VCaP (cell line): ENCODE results near the gene ITGA2.
"Not testable (repeated sequence)": the region's sequence is repeated elsewhere in the genome, so short reads cannot be mapped to it uniquely, and the experiment has no call there.

Experiments
- H3K27ac ChIP-seq: fragments of 450-650 bp; 2 replicates; pipeline ENCODE4 v1.5.1; 2017
- TF ChIP-seq, protein P1 (sequence below): fragments of 450-650 bp; conservative IDR thresholded peaks from 2 replicates; pipeline ENCODE4 v1.5.1; 2017; ENCODE audit warnings: mild to moderate bottlenecking, moderate library complexity

ITGA2 gene

GRCh38 chr5:52950686-52951085 lies 38.5 kb upstream of the ITGA2 start:
- TF ChIP-seq, protein P1, sequence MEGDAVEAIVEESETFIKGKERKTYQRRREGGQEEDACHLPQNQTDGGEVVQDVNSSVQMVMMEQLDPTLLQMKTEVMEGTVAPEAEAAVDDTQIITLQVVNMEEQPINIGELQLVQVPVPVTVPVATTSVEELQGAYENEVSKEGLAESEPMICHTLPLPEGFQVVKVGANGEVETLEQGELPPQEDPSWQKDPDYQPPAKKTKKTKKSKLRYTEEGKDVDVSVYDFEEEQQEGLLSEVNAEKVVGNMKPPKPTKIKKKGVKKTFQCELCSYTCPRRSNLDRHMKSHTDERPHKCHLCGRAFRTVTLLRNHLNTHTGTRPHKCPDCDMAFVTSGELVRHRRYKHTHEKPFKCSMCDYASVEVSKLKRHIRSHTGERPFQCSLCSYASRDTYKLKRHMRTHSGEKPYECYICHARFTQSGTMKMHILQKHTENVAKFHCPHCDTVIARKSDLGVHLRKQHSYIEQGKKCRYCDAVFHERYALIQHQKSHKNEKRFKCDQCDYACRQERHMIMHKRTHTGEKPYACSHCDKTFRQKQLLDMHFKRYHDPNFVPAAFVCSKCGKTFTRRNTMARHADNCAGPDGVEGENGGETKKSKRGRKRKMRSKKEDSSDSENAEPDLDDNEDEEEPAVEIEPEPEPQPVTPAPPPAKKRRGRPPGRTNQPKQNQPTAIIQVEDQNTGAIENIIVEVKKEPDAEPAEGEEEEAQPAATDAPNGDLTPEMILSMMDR, result no peak
- no peak overlapping the region for H3K27ac ChIP-seq

DNA sequence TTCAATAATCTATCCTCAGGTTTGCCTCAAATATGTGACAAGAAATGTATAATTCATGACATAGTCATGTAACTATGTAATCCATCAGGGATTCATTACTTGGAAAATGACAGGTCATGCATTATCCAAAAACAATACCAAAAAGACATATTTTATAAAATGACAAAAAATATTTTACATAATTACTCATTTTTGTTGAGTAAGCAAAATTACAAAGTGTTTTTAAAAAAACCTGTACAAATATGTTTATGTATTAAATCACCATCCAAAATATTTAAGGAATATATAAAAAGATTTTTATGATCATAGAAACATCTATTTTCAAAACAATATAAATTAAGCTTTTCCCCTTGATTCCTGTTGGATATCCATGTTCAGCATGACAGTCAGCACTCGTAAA lies 36.7 kb upstream of the ITGA2 start:
- TF ChIP-seq, protein P1, result no peak
- no peak overlapping the region for H3K27ac ChIP-seq

DNA sequence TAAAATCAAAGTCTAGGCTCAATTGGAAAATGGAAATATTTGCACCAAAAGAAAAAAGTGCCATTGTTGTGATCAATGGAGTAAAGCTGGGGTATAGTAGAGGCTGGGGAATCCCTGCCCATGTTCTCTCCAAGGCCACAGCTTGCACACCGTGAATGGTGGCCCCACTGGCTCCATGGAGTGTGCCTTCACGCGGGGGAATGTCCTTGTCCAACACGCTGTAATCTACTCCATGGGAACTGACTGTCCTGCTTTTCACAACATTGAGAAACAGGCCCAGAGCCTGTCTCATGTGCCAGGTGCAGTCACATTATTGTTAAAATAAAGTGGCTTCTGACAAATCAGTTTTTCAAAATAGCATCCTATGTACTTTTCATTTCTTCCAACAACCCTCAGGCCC lies 33.1 kb upstream of the ITGA2 start:
- TF ChIP-seq, protein P1, result no peak
- H3K27ac ChIP-seq, result no peak overlapping the region

GRCh38 chr5:52956915-52957747 lies 32.0 kb upstream of the ITGA2 start:
- TF ChIP-seq, protein P1, result no peak
- no peak overlapping the region for H3K27ac ChIP-seq

DNA sequence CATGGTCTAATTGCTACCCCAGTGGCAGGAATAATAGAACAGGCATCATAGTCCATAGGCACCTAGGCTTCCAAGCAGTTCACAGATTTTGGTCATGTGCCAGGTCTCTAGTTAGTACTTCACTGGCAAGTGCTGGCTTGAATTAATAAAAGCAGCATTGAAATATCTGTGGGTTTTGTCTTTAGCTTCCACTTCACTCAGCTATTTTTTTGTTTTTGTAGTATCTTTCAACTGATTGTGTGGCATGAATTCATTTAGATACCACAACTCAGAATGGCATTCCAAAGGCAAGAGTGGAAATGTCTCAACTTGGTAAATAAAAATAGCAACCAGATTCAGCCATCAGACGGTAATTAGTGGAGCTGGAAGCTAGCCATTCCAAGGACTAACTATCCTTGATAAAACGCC lies 27.9 kb upstream of the ITGA2 start:
- TF ChIP-seq, protein P1, result no peak
- no peak overlapping the region for H3K27ac ChIP-seq

- TF ChIP-seq, protein P1, result no peak
- H3K27ac ChIP-seq, result no peak overlapping the region
Observed at GRCh38 chr5:52963636-52964035, 25.5 kb upstream of the ITGA2 start.

- TF ChIP-seq, protein P1, result no peak
- H3K27ac ChIP-seq, result no peak overlapping the region
Observed at GRCh38 chr5:52964138-52964537, 25.0 kb upstream of the ITGA2 start.

DNA sequence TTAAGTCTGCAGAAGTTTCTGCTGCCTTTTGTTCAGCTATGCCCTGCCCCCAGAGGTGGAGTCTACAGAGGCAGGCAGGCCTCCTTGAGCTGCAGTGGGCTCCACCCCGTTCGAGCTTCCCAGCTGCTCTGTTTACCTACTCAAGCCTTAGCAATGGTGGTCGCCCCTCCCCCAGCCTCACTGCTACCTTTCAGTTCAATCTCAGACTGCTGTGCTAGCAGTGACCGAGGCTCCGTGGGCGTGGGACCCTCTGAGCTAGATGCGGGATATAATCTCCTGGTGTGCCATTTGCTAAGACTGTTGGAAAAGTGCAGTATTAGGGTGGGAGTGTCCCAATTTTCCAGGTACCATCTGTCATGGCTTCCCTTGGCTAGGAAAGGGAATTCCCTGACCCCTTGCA lies 13.0 kb upstream of the ITGA2 start:
- not testable (repeated sequence) for H3K27ac ChIP-seq
